Non-pigmented ciliary epithelial cell (primary cell): ENCODE measurements around the gene EIF5.

Experiments
- DNase-seq: peaks from one replicate; pipeline ENCODE4 v3.0.0-alpha.2; 2010; ENCODE audit warnings: low read depth

The EIF5 gene

DNA sequence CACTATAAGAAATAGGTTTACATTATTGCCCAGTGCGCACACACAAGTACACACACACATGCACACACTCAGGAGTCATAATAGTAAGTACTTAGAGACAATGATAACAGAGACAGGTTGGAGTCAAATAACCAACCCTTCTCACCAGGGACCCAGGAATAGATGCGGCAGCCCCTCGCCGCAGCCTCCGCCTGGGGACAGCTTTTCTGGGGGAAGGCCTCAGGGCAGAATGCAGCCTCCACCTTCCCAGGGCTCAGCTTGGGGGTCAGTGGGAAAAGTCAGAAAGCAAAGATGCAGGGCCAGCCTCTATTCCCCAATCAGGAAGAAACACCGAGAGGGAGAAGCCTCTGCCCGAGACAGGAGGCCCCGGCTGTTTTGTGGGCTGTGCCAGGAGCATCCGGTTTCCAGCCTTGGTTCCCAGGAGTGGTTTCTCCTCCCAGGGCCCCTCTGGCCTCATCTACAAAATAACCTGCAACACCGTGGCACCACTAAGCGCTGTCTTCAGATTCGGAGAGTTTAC lies 23.4 kb upstream of the EIF5 start:
- DNase-seq: no peak

DNA sequence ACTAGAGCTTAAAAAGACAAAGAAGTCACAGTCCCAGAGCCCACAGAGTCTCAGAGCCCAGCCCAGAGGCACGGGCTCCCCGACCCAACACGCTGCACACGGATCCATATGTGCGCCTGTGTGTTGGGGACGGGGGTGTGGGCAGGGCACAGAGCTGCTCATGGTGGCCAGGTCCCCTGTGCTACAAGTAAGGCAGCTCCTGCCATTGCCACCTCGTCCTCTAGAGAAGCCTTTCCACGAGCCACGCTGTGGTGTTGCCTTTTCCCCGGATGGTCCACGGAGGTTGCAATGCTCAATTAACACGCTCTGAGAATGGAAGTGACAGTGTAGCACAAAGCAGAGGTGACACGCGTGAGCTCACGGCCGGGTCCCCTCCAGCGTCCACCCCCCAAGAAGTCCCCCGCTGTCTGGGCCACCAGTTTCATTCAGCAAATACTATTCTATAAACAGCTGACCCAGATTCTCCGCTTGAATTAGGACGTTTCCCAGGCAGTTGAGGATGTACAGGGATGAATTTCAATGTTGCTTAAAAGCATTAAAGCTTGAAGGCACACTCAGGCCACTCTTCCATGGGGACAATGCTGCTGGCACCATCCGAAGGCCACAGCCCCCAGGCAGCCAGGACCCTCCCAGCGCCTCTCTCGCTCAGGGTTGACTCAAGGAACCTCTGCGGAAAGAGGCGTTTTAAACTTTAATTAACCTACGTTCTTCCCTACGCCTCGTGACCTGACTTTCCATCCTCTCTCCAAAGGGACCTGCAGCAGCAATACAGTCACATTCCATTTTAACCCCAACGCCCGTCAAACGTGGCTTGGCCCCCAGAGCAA lies 22.7 kb upstream of the EIF5 start:
- DNase-seq: no peak

DNA sequence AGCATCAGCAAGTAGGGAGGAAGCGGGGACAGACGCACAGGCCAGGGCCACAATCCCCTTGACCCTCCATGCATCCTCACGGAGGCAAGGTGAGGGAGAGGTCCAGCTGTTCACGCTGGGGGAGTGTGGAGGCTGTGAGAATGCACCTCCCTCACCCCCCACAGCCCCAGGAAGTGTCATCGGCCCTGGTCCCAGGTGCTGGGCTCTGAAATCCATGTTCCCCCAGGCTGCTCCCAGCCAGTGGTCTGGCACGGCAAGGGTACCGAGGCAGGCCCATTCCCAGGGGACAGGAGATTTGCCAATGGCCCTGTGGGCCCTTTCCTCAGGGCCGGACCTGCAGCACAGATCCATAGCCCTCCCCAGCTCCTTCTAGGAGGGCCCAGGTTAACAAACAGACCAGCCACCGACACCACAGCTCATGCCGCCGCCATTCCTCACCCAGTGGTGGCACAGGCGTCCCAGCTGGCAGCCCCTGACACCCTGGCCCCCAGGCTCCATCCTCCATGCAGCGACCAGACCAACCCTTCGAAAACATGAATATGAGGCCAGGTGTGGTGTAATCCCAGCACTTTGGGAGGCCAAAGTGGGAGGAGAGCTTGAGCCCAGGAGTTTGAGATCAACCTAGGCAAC lies 21.9 kb upstream of the EIF5 start:
- no peak for DNase-seq

DNA sequence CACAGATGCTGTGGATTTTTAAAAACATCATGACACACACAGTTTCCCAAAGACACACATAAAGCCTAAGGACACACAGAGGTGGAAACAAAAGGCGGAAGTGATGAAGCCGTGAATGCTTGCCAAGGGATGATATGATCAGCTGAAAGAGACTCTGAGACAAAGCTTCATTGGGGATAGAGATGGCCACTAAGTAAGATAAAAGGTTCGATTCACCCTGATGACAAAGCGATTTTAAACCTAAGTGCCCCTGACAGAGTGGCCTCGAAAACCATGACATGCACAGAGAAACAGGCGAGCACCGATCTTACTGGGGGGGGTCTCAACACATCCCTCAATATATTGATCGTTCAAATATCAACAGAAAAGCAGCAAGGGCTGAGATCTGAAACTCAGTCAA lies 20.3 kb upstream of the EIF5 start:
- no peak for DNase-seq

DNA sequence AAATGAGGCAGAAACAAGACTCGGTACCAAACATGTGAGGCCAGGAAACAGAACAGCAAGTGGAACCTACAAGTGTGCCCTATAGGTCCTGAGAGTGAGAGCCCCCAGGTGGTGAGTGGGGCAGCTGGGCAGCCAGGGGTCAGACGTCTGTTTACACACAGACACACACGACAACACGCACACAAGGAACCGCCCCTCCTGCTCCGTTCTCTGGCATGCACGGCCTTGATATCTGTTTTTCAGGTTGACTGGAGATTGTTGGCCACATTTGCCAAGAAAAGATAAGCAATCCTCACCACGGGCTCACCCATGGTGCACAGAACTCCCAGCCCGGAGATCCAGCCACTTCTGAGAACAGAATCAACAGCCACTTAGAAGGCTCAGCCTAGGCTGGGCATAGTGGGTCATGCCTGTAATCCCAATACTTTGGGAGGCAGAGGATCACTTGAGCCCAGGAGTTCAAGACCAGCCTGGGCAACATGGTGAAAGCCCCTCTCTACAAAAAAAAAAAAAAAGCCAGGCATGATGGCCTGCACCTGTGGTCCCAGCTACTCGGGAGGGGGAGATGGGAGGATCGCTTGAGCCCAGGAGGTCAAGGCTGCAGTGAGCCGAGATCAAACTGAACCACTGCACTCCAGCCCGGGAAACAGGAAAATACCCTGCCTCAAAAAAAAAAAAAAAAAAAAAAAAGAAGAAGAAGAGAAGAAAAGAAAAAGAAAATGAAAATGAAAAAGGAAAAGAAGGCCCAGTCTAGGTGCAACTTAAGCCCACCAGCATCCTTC lies 19.4 kb upstream of the EIF5 start:
- no peak for DNase-seq

DNA sequence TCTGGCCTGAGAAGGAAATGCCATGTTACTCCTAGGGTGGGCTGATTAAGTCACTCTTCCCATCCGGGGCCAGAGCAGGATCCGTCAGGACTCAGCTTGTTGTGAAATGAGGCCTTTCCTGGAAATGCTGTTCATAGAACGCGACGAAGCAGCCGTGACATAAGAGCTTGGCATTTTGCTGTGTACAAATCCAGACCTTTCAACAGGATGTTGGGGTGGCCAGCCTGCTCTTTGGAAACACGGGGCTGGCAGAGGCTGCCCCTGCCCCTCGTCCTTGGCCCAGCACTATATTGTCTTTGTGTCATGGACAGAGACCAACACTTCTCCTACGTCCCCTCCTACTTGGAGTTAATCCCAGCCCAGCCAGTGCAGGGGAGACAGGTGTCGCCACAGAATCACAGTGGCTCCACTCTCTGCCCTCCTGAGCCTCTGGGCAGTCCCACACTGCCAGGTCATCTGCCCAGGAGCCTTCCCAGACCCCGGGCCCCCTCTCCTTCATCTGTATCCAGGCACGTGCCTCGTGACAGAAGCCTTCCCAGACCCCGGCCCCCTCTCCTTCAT lies 18.6 kb upstream of the EIF5 start:
- DNase-seq: no peak

DNA sequence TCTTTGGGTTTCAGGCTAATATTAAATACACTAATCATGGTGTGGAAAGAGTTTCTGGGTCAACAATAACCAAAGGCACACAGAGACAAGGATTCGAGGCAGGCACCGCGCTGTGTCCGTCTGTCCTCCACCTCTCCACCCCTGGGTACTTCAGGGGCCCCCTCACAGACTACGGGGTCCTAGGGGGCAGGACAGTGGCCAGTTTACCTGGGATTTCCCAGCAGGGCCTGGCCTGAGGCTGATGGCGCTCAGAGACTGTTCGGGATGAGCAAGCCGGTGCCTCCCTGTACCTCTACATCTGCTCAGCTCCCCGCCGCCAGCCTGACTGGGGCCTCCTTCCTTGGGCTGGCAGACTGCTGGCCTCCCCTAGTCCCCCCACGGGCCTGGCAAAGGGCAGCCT lies 18.1 kb upstream of the EIF5 start:
- no peak for DNase-seq

DNA sequence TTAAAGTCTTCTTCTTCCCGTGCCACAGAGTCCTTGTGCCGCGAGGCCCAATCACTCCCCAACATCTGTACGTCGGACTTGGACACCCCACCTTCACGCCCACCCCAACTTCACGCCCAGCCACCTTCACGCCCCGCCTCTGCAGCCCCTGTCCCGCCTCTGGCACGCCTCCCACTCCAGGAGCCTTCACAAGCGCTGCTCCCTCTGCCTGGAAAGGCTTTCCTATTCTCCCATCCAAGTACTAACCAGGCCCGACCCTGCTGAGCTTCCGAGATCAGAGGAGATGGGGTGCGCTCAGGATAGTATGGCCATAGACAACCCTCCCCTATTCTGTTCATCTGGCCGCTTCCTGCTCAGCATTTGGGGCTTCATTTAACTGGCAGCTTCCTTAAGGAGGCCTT lies 17.3 kb upstream of the EIF5 start:
- no peak for DNase-seq

DNA sequence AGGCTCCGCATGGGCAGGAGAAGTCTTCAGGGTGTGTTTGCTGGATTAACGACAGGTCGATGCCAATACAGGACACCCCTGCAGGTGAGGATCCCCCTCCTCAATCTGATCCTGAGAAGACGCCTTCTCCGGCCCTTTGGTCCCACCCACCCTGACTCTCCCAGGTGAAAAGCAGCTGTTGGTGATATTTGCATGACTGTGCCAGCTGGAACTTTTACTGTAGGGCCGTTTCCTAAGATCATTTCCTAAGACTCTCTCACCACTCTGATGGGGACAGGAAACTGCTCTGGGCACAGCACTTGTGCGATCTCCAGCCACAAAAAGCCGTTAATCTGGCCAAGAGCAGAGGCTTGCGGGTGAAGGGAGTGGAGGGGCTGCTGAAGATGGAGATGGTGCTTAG lies 16.8 kb upstream of the EIF5 start:
- DNase-seq: no peak

DNA sequence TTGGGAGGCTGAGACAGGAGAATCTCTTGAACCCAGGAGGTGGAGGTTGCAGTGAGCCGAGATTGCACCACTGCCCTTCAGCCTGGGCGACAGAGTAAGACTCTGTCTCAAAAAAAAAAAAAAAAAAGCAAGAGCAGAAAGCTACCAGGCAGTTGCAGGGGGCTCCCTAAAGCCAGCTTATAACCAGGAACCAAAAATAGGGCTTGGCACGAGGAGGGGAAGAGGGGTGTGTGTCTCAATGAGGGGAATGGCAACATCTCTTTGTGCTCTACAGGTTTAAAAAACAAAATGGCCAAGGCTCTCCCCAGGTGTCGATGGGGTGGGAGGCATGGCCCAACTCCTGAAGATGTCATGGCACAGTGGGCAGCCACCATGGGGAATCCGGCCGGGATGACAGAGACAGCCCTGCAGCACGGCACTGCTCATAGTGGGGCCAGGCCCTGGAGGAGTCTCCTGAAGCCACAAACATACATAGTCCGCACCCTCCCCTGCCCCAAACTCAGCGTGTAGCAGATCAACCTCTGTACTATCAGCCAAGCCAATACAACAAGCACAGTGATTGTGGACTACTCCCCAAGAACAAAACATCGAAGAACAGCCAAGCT lies 16.0 kb upstream of the EIF5 start:
- no peak for DNase-seq

DNA sequence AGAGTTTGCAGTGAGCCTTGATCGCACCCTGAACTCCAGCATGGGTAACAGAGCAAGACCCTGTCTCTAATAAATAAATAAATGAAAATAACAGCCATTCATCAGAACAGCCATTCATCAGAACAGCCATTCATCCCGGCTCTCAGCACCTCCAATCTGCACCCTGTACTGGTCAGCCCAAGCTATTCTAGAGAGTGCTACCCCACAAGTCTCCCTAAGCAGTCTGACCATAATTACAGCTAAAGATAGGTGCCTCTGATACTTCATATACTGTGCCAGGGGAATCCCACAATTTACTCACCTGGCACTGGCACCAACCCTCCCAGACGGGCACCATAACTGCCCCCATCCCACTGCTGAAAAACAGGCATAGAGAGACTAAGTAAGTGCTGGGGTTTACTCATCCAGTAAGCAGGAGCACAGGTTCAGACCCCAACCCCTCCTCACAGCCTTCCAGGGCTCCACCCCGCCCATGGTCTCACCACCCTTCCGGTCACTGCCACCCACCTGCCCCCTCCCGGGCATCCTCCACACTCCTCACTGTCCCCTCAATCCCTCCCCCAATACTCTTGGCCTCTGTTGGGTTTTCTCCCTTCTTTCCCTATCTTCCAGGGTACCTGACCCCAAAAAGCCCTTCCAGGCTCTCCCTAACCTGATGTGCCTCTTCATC lies 15.2 kb upstream of the EIF5 start:
- no peak for DNase-seq

DNA sequence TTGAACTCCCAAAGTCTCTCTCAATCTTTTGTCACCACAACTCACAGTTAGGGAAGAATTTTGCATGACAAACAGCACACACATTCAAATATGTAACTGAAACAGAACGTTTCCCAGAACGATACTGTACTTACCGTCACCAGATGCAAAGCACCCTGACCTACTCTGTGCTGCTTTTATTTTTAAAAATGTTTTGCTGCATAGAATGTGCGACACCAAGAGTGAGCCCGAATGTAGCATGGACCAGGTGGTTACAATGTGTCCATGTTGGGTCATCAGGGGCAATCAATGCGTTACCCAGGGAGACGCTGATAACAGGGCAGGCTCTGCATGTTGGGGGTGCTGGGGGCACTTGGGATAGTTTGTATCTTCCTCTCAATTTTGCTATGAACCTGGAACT lies 14.6 kb upstream of the EIF5 start:
- no peak for DNase-seq

DNA sequence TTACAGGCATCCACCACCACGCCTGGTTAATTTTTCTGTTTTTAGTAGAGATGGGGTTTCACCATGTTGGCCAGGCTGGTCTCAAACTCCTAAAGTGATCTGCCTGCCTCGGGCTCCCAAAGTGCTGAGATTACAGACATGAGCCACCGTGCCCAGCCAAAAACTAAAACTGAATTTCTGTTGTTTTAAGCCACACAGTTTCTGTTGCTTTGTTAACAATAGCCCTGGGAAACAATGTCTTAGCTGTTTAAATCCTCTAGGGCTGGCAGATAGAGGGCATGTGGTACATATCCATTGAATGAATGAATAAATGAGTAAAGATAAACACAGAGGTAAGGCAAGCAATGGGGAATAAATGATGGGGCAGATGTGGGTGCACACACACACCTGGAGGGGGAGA lies 8.0 kb upstream of the EIF5 start:
- no peak for DNase-seq

DNA sequence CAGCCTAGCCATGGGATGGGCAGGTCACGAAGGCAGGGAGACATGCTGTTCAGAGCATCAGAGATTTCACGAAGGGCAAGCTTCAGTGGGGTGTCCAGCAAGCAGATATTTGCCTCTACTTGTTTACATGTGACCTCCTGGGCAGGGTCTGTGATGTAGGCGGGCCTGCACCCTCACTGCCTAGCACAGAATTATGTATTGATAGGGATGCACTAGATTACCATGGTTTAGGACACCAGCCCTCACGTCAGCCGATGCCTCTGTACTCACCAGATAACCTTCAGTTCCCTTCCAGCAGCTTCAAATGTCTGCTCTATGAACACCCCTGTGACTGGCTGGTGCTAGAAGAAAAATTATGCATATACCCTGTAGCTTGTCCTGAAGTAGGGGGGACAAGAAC lies 5.1 kb upstream of the EIF5 start:
- no peak for DNase-seq

DNA sequence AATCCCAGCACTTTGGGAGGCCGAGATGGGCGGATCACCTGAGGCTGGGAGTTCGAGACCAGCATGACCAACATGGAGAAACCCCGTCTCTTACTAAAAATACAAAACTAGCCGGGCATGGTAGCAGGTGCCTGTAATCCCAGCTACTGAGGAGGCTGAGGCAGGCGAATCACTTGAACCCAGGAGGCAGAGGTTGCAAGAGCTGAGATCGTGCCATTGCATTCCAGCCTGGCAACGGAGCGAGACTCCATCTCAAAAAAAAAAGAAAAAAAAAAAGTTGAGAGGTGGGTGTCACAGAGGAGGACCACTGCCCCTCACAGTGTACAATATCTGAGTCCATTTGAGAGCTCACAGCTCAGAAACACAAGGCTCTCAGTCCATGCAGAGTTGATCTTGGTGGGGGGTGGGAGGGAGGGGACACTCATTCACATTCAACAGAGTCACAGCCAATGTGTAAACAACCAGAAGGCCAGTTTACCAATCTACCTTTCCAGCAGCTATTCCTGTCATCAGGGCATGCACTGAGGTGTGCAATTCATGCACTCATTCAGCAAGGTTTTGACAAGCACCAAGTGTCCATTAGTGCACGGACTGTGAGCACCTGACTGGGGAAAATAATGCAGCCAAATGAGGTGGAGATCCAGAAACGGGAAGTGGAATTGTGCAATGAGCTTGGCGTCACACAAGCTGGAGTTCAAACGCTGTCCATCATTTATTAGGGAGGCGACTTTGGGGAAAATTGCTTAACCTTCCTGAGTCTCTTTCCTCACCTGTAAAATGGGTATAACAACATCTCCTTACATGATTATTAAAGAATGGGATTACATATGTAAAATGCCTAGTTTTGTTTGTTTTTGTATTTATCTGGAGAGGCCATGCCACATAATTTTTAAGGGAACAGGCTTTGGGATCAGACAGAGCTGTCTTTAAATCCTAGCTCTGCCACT lies 4.4 kb upstream of the EIF5 start:
- DNase-seq: no peak

DNA sequence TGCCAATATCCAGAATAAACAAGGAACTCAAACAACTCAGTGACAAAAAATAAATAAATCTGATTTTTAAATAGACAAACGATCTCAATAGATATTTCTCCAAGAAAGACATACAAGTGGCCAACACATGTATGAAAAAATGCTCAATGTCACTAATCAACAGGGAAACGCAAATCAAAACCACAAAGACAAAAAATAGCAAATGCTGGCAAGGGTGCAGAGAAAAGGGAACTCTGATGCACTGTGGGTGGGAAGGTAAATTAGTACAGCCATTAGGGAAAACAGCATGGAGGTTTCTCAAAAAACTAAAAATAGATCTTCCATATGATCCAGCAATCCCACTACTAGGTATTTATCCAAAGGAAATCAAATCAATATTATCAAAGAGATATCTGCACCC lies 3.5 kb upstream of the EIF5 start:
- no peak for DNase-seq

DNA sequence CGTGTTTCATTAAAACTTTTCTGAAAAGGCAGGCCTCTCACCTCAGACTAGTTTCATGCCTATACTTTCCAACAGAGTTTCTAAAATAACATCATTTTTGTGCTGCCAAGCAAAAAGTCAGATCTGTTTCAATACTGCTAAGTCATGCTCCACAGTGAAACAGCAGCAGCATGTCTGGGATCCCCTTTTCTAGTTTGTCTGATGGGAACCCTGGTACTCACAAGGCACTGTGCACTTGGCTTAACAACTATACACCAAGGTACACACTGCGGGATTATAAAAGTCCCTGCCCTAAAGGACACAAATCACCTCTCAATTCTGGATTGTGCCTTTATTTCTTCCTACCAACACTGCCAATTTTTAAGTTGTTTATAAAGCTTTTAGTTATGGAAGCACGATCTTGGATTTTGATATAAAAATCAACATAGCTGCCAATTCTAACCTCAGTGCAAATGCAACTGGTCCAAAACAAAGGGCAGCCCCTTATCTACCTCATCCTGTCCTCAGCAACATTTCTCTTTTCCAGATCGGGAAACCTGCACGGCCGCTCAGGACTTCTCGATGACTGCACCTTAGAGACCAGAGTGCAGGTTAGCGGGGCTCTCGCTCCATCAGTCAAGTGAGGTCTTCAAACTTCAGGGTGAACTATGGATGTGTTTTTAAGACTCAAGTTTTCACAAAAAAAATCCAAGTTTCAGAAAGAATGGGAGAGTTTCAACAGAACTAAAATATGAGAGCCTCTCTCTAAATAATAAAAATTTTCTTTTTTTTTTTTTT lies 1.7 kb upstream of the EIF5 start:
- no peak for DNase-seq

DNA sequence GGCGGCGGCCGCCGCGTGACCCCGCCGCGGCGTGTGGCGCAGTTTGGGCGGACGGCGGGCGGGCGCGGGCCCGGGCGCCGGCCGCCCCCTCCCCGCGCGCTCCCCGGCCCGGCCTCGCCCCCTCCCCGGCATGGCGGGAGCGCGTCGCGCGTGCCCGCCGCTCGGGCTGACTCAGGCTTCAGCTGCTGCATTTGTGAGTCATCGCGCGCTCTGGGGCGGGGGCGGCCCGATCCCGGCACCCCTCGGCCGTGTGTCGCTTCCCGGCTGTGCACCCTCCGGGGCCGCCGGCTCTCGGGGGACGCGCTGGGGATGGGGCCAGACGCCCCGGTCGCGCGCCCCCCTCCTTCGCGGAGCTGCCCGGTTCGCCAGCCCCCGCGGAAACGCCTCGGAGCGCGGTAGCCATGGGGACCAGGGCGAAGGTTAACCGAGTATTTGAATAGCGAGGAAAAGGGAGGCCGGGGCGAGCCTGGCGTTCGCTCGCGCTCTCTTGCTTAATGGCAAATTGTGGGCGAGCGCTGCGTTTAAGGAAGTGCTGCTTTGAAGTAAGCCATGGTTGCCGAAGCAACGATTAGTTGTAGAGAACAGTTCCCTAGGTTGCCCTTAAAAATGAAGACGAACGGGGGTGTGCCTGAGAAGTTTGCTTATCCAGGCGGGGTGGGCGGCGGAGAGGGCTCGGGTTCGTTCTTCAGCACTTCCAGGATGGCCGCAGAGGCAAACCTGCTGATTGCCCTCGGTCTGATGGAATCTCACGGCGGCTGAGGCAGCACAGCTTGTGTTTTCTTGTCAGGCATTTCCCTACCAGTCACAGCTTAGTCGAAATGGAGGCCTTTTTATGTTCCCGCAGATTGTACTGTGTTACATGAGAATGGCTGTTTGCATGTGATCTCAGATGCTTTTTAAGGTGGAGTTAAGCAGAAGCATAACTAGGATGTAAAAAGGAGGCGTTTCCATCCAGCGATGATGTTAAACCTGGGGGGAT lies 896 bp downstream of the EIF5 start:
- DNase-seq: no peak
